ENCODE results near the gene PCDHGA1.

Gene PCDHGA1

GRCh38 chr5:141478321-141478945 lies 148.1 kb downstream of the PCDHGA1 start:
- Histone ChIP-seq H3K4me1 (ENCODE audit: control insufficient read depth in 5 of 5, insufficient read depth in 5 of 5, low read length in 5 of 5) (peaks cover 5 to 47% (median 40%) of the 10 kb centered on the region in 5 donors), H3K27ac (ENCODE audit: low read depth, low read length) (no peak overlapping the region), H3K27me3 (ENCODE audit: control insufficient read depth in 5 of 5, insufficient read depth in 4 of 5, low read length in 5 of 5) (peaks cover 0 to 5% (median 2%) of the 10 kb centered on the region in 5 donors), H3K9me3 (ENCODE audit: control insufficient read depth in 5 of 5, low read length in 5 of 5) (no peaks in the 10 kb centered on the region), H3K9ac (ENCODE audit: low read length in 5 of 5) (peak overlapping the region in 1 of 5 donors; percentile 23), H3K36me3 (ENCODE audit: control insufficient read depth in 5 of 5, insufficient read depth in 5 of 5, low read length in 5 of 5) (no peaks in the 10 kb centered on the region), H3K4me3 (ENCODE audit: low read depth in 1 of 5, low read length in 5 of 5) (peak overlapping the region in 4 of 5 donors; percentile 37 to 97 (median 82))

DNA sequence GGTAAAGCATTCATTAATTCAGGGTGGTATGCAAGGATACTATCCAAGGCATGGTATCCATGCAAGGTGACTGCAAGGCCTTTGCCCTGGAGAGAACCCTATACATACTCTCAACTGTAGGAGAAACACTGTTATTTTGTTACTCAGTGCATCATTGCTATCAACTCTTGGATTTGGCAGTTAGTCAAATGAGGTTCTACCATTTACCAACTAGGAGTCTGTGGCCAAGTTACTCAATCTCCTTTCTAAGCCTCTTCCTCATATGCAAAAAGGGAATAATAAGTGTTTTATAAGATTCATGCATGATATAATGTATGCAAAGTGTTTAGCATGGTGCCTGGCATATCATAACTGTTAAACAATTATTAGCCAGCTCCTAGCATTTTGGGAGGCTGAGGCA lies 149.5 kb downstream of the PCDHGA1 start:
- H3K9me3 ChIP-seq (ENCODE audit: control insufficient read depth in 5 of 5, low read length in 5 of 5) = no peaks in the 10 kb centered on the region
- H3K4me3 ChIP-seq (ENCODE audit: low read depth in 1 of 5, low read length in 5 of 5) = peak overlapping the region in 1 of 5 donors; percentile 20
- no peaks in the 10 kb centered on the region for H3K36me3 ChIP-seq (ENCODE audit: control insufficient read depth in 5 of 5, insufficient read depth in 5 of 5, low read length in 5 of 5)
- H3K4me1 ChIP-seq (ENCODE audit: control insufficient read depth in 5 of 5, insufficient read depth in 5 of 5, low read length in 5 of 5) = peaks cover 5 to 58% (median 51%) of the 10 kb centered on the region in 5 donors
- H3K27me3 ChIP-seq (ENCODE audit: control insufficient read depth in 5 of 5, insufficient read depth in 4 of 5, low read length in 5 of 5) = peaks cover 0 to 11% (median 8%) of the 10 kb centered on the region in 5 donors
- no peak overlapping the region for H3K9ac ChIP-seq (ENCODE audit: low read length in 5 of 5)
- H3K27ac ChIP-seq (ENCODE audit: low read depth, low read length) = no peak overlapping the region

DNA sequence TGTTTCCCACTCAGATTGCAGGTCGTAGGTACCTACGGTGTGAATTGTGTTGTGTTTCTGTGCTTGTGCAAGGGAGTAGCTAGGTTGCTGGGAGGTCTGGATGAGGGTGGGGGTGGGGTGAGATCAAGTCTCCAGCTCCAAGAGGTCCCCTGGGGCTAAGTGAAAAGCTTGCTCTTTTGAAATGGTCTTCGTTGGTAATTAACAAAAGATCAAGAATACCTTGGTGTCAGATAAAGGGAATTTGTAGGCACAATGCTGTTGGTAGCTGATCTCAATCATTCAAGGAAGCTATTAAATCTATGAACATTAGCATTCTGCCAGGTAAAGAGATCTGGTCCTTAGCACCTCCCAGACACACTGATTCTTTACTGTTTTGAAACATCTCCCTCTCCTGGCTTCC lies 153.6 kb downstream of the PCDHGA1 start:
- Histone ChIP-seq H3K36me3 (ENCODE audit: control insufficient read depth in 5 of 5, insufficient read depth in 5 of 5, low read length in 5 of 5) (peaks cover 0 to 9% (median 3%) of the 10 kb centered on the region in 5 donors), H3K9ac (ENCODE audit: low read length in 5 of 5) (no peak overlapping the region), H3K9me3 (ENCODE audit: control insufficient read depth in 5 of 5, low read length in 5 of 5) (no peaks in the 10 kb centered on the region), H3K27ac (ENCODE audit: low read depth, low read length) (no peak overlapping the region), H3K4me1 (ENCODE audit: control insufficient read depth in 5 of 5, insufficient read depth in 5 of 5, low read length in 5 of 5) (peaks cover 4 to 29% (median 26%) of the 10 kb centered on the region in 5 donors), H3K27me3 (ENCODE audit: control insufficient read depth in 5 of 5, insufficient read depth in 4 of 5, low read length in 5 of 5) (peaks cover 0 to 14% (median 12%) of the 10 kb centered on the region in 5 donors), H3K4me3 (ENCODE audit: low read depth in 1 of 5, low read length in 5 of 5) (peak overlapping the region in 1 of 5 donors; percentile 52)

- Histone ChIP-seq H3K27me3 (ENCODE audit: control insufficient read depth in 5 of 5, insufficient read depth in 4 of 5, low read length in 5 of 5) (peaks cover 0 to 14% (median 12%) of the 10 kb centered on the region in 5 donors), H3K9me3 (ENCODE audit: control insufficient read depth in 5 of 5, low read length in 5 of 5) (no peaks in the 10 kb centered on the region), H3K36me3 (ENCODE audit: control insufficient read depth in 5 of 5, insufficient read depth in 5 of 5, low read length in 5 of 5) (peaks cover 0 to 10% (median 6%) of the 10 kb centered on the region in 5 donors), H3K27ac (ENCODE audit: low read depth, low read length) (no peak overlapping the region), H3K4me3 (ENCODE audit: low read depth in 1 of 5, low read length in 5 of 5) (peak overlapping the region in 4 of 5 donors; percentile 17 to 59 (median 51)), H3K4me1 (ENCODE audit: control insufficient read depth in 5 of 5, insufficient read depth in 5 of 5, low read length in 5 of 5) (peaks cover 4 to 28% (median 24%) of the 10 kb centered on the region in 5 donors), H3K9ac (ENCODE audit: low read length in 5 of 5) (no peak overlapping the region)
Measured at GRCh38 chr5:141484310-141484640, 154.0 kb downstream of the PCDHGA1 start.

- Histone ChIP-seq H3K27ac (ENCODE audit: low read depth, low read length) (no peak within 1 kb of the TSS), H3K9ac (ENCODE audit: low read length in 5 of 5) (peak within 1 kb of the TSS in 3 of 5 donors; percentile 13 to 49 (median 43))
Measured at GRCh38 chr5:141484641-141485311, 154.5 kb downstream of the PCDHGA1 start, which contains the start of gene PCDHGC4. PCDHGC4 (plus strand) TSS chr5:141485030; CDS start chr5:141485174, 144 bp downstream.

DNA sequence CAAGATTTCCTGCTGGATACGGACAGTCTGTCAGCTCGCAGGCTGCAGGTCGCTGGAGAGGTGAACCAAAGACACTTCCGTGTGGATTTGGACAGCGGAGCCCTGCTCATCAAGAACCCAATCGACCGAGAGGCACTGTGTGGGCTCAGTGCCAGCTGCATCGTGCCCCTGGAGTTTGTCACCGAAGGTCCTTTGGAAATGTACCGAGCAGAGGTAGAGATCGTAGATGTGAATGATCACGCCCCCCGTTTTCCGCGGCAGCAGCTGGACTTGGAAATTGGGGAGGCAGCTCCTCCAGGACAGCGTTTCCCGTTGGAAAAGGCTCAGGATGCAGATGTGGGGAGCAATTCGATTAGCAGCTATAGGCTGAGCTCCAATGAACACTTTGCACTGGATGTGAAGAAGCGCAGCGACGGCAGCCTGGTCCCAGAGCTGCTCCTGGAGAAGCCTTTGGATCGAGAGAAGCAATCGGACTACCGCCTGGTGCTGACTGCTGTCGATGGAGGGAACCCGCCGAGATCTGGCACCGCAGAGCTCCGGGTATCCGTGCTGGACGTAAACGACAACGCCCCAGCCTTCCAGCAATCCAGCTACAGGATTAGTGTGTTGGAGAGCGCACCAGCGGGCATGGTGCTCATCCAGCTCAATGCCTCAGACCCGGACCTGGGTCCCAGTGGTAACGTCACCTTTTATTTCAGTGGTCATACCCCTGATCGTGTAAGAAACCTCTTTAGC lies 155.2 kb downstream of the PCDHGA1 start:
- Histone ChIP-seq H3K27me3 (ENCODE audit: control insufficient read depth in 5 of 5, insufficient read depth in 4 of 5, low read length in 5 of 5) (peaks cover 0 to 14% (median 12%) of the 10 kb centered on the region in 5 donors), H3K36me3 (ENCODE audit: control insufficient read depth in 5 of 5, insufficient read depth in 5 of 5, low read length in 5 of 5) (peaks cover 0 to 22% (median 15%) of the 10 kb centered on the region in 5 donors), H3K9me3 (ENCODE audit: control insufficient read depth in 5 of 5, low read length in 5 of 5) (no peaks in the 10 kb centered on the region), H3K4me3 (ENCODE audit: low read depth in 1 of 5, low read length in 5 of 5) (peak overlapping the region; percentile 17 to 61 (median 52)), H3K27ac (ENCODE audit: low read depth, low read length) (no peak overlapping the region), H3K4me1 (ENCODE audit: control insufficient read depth in 5 of 5, insufficient read depth in 5 of 5, low read length in 5 of 5) (peaks cover 4 to 21% (median 19%) of the 10 kb centered on the region in 5 donors), H3K9ac (ENCODE audit: low read length in 5 of 5) (peak overlapping the region in 2 of 5 donors; percentile 43 to 49)

More at GRCh38 chr5:141484641-141485311, 154.5 kb downstream of the PCDHGA1 start, which contains the start of gene PCDHGC4:
- Histone ChIP-seq H3K27me3 (ENCODE audit: control insufficient read depth in 5 of 5, insufficient read depth in 4 of 5, low read length in 5 of 5) (peaks cover 0 to 14% (median 12%) of the 10 kb centered on the region in 5 donors), H3K36me3 (ENCODE audit: control insufficient read depth in 5 of 5, insufficient read depth in 5 of 5, low read length in 5 of 5) (peaks cover 0 to 15% (median 8%) of the 10 kb centered on the region in 5 donors), H3K9me3 (ENCODE audit: control insufficient read depth in 5 of 5, low read length in 5 of 5) (no peaks in the 10 kb centered on the region), H3K4me1 (ENCODE audit: control insufficient read depth in 5 of 5, insufficient read depth in 5 of 5, low read length in 5 of 5) (peaks cover 4 to 23% (median 20%) of the 10 kb centered on the region in 5 donors), H3K4me3 (ENCODE audit: low read depth in 1 of 5, low read length in 5 of 5) (peak within 1 kb of the TSS; percentile 17 to 61 (median 52))

DNA sequence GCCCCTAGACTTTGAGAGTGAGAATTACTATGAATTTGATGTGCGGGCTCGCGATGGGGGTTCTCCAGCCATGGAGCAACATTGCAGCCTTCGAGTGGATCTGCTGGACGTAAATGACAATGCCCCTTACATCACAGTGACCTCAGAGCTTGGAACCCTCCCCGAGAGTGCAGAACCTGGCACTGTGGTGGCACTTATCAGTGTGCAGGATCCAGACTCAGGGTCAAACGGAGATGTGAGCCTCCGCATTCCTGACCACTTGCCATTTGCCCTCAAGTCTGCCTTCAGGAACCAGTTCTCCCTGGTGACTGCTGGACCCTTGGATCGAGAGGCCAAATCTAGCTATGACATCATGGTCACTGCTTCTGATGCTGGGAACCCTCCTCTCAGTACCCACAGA lies 155.8 kb downstream of the PCDHGA1 start:
- H3K36me3 ChIP-seq (ENCODE audit: control insufficient read depth in 5 of 5, insufficient read depth in 5 of 5, low read length in 5 of 5) = peaks cover 0 to 27% (median 20%) of the 10 kb centered on the region in 5 donors
- H3K4me3 ChIP-seq (ENCODE audit: low read depth in 1 of 5, low read length in 5 of 5) = no peak overlapping the region
- H3K27ac ChIP-seq (ENCODE audit: low read depth, low read length) = no peak overlapping the region
- H3K9ac ChIP-seq (ENCODE audit: low read length in 5 of 5) = no peak overlapping the region
- peaks cover 4 to 21% (median 19%) of the 10 kb centered on the region in 5 donors for H3K4me1 ChIP-seq (ENCODE audit: control insufficient read depth in 5 of 5, insufficient read depth in 5 of 5, low read length in 5 of 5)
- peaks cover 0 to 14% (median 12%) of the 10 kb centered on the region in 5 donors for H3K27me3 ChIP-seq (ENCODE audit: control insufficient read depth in 5 of 5, insufficient read depth in 4 of 5, low read length in 5 of 5)
- no peaks in the 10 kb centered on the region for H3K9me3 ChIP-seq (ENCODE audit: control insufficient read depth in 5 of 5, low read length in 5 of 5)

GRCh38 chr5:141487131-141487530 lies 156.8 kb downstream of the PCDHGA1 start:
- H3K27ac ChIP-seq (ENCODE audit: low read depth, low read length) = no peak overlapping the region
- H3K27me3 ChIP-seq (ENCODE audit: control insufficient read depth in 5 of 5, insufficient read depth in 4 of 5, low read length in 5 of 5) = peaks cover 0 to 17% (median 12%) of the 10 kb centered on the region in 5 donors
- H3K9me3 ChIP-seq (ENCODE audit: control insufficient read depth in 5 of 5, low read length in 5 of 5) = no peaks in the 10 kb centered on the region
- no peak overlapping the region for H3K4me3 ChIP-seq (ENCODE audit: low read depth in 1 of 5, low read length in 5 of 5)
- peaks cover 0 to 31% (median 20%) of the 10 kb centered on the region in 5 donors for H3K36me3 ChIP-seq (ENCODE audit: control insufficient read depth in 5 of 5, insufficient read depth in 5 of 5, low read length in 5 of 5)
- peaks cover 4 to 28% (median 19%) of the 10 kb centered on the region in 5 donors for H3K4me1 ChIP-seq (ENCODE audit: control insufficient read depth in 5 of 5, insufficient read depth in 5 of 5, low read length in 5 of 5)
- H3K9ac ChIP-seq (ENCODE audit: low read length in 5 of 5) = no peak overlapping the region

GRCh38 chr5:141488591-141489561 lies 158.6 kb downstream of the PCDHGA1 start, which contains the start of gene PCDHGC5:
PCDHGC5 (plus strand) TSS chr5:141489081; CDS start chr5:141489241, 160 bp downstream.
- H3K9ac ChIP-seq (ENCODE audit: low read length in 5 of 5) = no peak within 1 kb of the TSS
- peaks cover 0 to 31% (median 20%) of the 10 kb centered on the region in 5 donors for H3K36me3 ChIP-seq (ENCODE audit: control insufficient read depth in 5 of 5, insufficient read depth in 5 of 5, low read length in 5 of 5)
- peaks cover 0 to 16% (median 11%) of the 10 kb centered on the region in 5 donors for H3K27me3 ChIP-seq (ENCODE audit: control insufficient read depth in 5 of 5, insufficient read depth in 4 of 5, low read length in 5 of 5)
- peaks cover 4 to 26% (median 17%) of the 10 kb centered on the region in 5 donors for H3K4me1 ChIP-seq (ENCODE audit: control insufficient read depth in 5 of 5, insufficient read depth in 5 of 5, low read length in 5 of 5)
- no peak within 1 kb of the TSS for H3K27ac ChIP-seq (ENCODE audit: low read depth, low read length)
- H3K9me3 ChIP-seq (ENCODE audit: control insufficient read depth in 5 of 5, low read length in 5 of 5) = no peaks in the 10 kb centered on the region
- H3K4me3 ChIP-seq (ENCODE audit: low read depth in 1 of 5, low read length in 5 of 5) = no peak within 1 kb of the TSS

All from subcutaneous abdominal adipose tissue (tissue), 5 donors.